HG03103 (cell line): ENCODE measurements around the gene RPL3.
"Not testable (repeated sequence)": the region's sequence is repeated elsewhere in the genome, so short reads cannot be mapped to it uniquely, and the experiment has no call there.

Experiments
- ATAC-seq: cut with Tn5 transposase; IDR thresholded peaks from one replicate; pipeline ENCODE4 v1.9.1; 2021; ENCODE audit warnings: low read depth; ENCODE audit not compliant: unreplicated experiment

RPL3 gene

GRCh38 chr22:39319284-39320022 lies at the start of gene RPL3:
RPL3 (minus strand) TSS chr22:39319623; CDS start chr22:39319597, 26 bp downstream.
- peak; percentile 85 for ATAC-seq

- ATAC-seq = no peak
These were observed 49.8 kb upstream of the RPL3 start for GRCh38 chr22:39369186-39369585.

GRCh38 chr22:39368461-39368911 lies 49.1 kb upstream of the RPL3 start:
- ATAC-seq = no peak

- ATAC-seq = no peak
These were observed 47.6 kb upstream of the RPL3 start for GRCh38 chr22:39367035-39367434.

- ATAC-seq = no peak
These were observed 46.0 kb upstream of the RPL3 start for GRCh38 chr22:39365492-39365780.

- no peak for ATAC-seq
These were observed 45.5 kb upstream of the RPL3 start for GRCh38 chr22:39364714-39365491.

- no peak for ATAC-seq
These were observed 44.5 kb upstream of the RPL3 start for GRCh38 chr22:39363751-39364515.

- ATAC-seq = no peak
These were observed 43.5 kb upstream of the RPL3 start for GRCh38 chr22:39362932-39363331.

- ATAC-seq = no peak
These were observed 42.8 kb upstream of the RPL3 start for GRCh38 chr22:39362271-39362670.

GRCh38 chr22:39361496-39361895 lies 42.1 kb upstream of the RPL3 start:
- no peak for ATAC-seq

- ATAC-seq = no peak
These were observed 41.4 kb upstream of the RPL3 start for GRCh38 chr22:39360674-39361413.

GRCh38 chr22:39360242-39360641 lies 40.8 kb upstream of the RPL3 start:
- no peak for ATAC-seq

- ATAC-seq = no peak
These were observed 40.3 kb upstream of the RPL3 start for GRCh38 chr22:39359659-39360195.

GRCh38 chr22:39358197-39358596 lies 38.8 kb upstream of the RPL3 start:
- not testable (repeated sequence) for ATAC-seq

- not testable (repeated sequence) for ATAC-seq
These were observed 38.0 kb upstream of the RPL3 start for GRCh38 chr22:39357110-39358108.

GRCh38 chr22:39356464-39356863 lies 37.0 kb upstream of the RPL3 start:
- ATAC-seq = no peak

GRCh38 chr22:39355805-39356204 lies 36.4 kb upstream of the RPL3 start:
- not testable (repeated sequence) for ATAC-seq

GRCh38 chr22:39355080-39355479 lies 35.7 kb upstream of the RPL3 start:
- no peak for ATAC-seq

GRCh38 chr22:39353346-39353745 lies 33.9 kb upstream of the RPL3 start:
- no peak for ATAC-seq
